ENCODE measurements around the gene ACVR1.

The ACVR1 gene
- long read RNA-seq, donor 1, transcript ACVR1-207 (11 exons, 2,861 nt): major isoform, 6 of 6 reads
- long read RNA-seq, donor 1, partial matches to known transcripts: 0 of 6 reads
- long read RNA-seq, donor 1, other reads (novel, unspliced or antisense): 0 of 6 reads
- long read RNA-seq, donor 2, partial matches to known transcripts: 0 of 2 reads
- long read RNA-seq, donor 2, other reads (novel, unspliced or antisense): 0 of 2 reads
- long read RNA-seq, donor 3, partial matches to known transcripts: 0 of 4 reads
- long read RNA-seq, donor 3, other reads (novel, unspliced or antisense): 0 of 4 reads
- long read RNA-seq, donor 4, partial matches to known transcripts: 6 of 9 reads
- long read RNA-seq, donor 4, other reads (novel, unspliced or antisense): 0 of 9 reads
- long read RNA-seq, donor 5, partial matches to known transcripts: 0 of 2 reads
- long read RNA-seq, donor 5, other reads (novel, unspliced or antisense): 0 of 2 reads
- long read RNA-seq, donor 6, partial matches to known transcripts: 6 of 9 reads
- long read RNA-seq, donor 6, other reads (novel, unspliced or antisense): 0 of 9 reads
- long read RNA-seq, donor 7, partial matches to known transcripts: 5 of 9 reads
- long read RNA-seq, donor 7, other reads (novel, unspliced or antisense): 0 of 9 reads
- long read RNA-seq, donor 8, transcript ACVR1-207 (11 exons, 2,861 nt): major isoform, 6 of 6 reads
- long read RNA-seq, donor 8, partial matches to known transcripts: 0 of 6 reads
- long read RNA-seq, donor 8, other reads (novel, unspliced or antisense): 0 of 6 reads

DNA sequence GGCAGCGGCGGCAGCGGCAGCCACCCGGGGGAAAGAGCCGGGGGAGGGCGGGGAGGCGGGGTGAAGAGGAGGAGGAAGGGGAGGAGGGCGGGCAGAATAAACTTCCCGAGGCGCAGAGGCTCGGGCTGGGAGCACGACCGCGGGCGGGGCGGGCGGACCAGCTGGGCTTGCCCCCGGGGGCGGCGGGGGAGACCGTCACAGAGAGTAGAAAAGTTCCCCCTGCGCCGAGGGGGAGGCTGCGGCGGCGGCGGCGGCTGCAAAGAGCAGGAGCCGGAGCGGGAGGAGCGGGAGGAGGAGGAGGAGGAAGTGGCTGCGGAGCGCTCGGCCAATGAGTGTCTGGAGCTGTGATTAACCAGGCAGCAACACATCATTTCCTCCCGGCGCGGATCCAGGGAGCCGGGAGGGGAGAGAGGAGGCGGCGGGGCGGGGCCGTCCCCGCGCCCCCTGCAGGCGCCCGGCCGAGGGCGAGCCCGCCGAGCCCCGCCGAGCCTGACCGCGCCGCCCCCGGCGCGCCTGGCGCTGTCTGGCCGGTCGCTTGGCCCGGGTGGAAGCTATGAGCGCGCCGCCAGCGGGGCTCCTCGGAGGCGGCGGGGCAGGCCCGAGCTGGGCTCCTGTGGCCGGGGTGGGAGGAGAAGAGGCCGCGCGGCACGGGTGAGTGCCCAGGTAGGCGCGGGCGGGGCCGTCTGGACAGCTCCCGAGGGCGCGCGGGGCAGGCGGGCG, at the start of gene ACVR1:
Gene ACVR1, minus strand, starts transcription at position 265 of the 720 bp plus-strand sequence. CDS start 76,837 bp downstream, outside the sequence.
- DNase-seq: peak; percentile 80

DNA sequence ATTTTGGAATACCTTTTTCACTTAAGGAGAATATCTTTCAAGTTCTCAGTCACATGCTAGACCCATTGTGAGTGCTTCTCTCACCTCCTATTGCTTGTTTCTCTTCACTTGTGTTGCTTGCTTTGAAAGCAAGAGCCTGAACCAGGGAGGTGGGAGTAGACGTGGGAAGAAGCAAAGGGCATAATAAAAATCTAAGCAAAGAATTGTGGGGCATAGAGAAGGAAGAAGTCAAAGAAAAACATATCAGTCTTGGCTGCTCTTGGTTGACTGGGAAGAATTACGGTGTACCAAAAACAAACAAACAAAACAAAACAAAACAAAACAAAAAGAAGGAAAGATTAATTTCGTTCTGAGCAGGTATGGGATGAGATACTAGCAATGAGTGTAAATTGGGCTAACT, 48.9 kb upstream of the ACVR1 start:
- no peak for DNase-seq

DNA sequence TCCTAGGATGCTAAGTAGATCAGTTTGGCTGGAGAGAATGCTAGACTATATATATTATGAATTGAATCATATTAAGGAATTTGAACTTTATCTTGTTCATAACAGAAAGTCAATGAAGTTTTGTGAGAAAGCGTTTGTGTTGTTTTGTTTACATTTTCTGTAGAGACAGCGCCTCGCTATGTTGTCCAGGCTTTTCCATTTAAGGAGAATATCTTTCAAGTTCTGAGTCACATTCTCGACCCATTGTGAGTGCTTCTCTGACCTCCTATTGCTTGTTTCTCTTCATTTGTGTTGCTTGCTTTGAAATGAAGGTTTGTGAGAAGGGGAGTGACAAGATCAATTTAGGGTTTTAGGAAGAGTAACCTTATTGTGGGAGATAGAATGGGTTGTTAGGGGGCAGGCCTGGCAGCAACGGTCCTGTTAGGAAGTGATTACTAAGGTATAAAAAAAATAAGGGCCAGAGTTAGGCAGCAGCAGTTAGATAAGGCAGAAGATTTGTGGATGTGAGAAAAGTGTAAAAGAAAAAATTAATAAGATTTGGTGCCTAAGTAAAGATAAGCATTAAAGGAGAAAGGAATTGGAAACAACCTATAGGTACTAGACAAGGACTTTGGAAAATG, 47.6 kb upstream of the ACVR1 start:
- no peak for DNase-seq

DNA sequence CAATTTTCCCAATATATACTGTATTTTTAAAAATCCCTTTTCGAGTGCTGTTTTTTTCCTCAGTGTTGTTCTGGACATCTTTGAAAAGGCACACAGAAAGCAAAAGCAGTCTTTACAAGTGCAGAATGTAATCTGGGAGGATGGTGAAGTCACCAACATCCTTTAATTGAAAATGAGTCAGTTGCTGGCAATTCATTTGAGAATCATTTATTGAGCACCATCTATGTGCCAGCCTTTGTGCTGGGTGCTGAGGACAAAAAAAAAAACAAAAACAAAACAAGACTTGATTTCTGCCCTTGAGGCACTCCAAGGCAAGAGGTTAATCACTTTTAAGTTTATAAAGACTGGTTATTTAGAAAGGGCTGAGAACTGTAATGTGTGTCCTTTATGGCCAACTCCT, 46.7 kb upstream of the ACVR1 start:
- DNase-seq: no peak

DNA sequence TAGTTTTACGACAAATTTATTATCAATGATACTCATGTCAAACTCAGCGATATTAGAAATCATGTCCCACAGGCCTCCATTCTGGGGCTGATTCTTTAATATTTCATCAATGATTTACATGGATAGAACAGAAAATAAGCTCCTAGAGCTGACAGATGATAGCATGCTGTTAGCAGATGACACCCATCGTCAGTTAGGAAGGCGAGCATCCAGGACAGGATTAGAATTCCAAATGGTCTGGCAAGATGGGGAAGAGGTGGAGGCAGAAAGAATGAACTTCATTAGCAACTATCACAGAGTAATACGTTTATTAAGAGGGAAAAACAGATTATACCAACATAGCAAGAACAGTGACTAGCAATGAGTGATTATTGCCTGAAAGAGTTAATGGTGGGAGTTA, 46.2 kb upstream of the ACVR1 start:
- no peak for DNase-seq

DNA sequence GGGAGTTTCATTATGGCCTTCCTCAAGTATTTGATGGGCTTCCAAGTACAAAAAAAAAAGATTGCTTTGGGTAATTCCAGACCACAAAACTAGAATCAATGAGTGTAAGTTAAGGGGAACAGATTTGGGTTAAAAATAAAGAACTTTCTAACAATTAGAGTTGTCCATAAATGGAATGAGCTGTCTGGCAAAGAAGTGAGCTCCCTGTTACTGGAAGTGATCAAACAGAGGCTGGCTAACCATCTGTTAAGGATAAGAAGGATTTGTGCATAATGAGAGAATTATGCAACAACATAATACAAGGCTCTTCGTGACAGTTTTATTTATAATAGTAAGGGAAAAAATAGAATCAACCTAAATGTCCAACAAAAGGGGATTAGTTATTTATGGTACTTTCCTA, 44.6 kb upstream of the ACVR1 start:
- DNase-seq: no peak

DNA sequence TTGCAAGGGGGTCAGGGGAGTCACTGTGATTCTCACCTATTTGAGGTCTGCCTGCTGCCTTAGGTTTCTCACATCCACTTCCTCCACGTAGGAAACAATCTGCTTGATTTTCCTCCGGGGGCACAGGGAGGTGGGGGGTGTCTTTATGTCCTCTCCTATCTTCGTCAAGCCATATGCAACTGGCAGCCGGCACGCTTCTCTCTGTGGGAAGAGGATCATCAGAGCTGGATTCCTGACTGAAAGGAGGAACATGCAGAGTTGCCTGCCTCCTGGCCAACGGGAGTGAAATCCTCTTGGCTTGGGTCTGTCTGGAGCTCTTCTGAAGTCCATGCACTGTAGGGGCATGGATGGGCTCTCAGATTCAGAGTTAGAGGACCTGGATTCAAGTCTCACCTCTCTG, 43.1 kb upstream of the ACVR1 start:
- no peak for DNase-seq

DNA sequence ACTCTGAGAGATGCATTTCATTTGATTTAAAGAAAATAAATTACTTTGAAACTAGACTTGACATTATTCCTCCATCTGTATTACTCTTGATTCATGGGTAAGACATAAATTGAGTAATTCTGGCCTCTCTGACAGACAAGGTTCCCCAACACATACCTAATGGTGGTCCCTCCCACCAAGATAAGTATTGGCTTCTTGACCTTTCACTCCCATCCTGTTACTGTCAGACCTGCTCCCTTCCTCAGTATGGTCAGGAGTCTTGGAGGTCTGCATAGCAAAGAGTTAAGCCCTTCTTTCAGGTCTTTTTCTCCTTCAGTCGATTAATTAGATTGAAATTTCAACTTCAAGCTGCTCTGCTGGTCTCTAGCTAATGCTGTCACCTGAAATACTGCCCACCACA, 42.2 kb upstream of the ACVR1 start:
- no peak for DNase-seq

DNA sequence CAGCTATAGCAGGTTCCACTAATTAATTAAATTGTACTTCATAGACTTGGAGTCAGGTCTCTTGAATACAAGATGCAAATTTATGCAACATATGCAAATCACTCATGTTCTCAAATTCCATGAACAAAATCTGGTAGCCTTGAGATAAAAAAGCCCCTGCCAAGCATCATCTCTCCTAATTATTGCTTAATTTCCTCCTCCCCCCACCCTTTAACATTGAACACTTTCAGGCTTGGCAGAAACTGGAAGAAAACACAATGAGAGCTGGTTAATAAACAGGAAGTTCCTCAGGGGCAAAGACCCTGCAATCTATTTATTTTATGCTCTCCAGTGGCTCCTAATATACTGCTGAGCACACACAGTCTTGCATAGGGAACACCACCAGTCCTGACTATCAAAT, 35.6 kb upstream of the ACVR1 start:
- DNase-seq: no peak

DNA sequence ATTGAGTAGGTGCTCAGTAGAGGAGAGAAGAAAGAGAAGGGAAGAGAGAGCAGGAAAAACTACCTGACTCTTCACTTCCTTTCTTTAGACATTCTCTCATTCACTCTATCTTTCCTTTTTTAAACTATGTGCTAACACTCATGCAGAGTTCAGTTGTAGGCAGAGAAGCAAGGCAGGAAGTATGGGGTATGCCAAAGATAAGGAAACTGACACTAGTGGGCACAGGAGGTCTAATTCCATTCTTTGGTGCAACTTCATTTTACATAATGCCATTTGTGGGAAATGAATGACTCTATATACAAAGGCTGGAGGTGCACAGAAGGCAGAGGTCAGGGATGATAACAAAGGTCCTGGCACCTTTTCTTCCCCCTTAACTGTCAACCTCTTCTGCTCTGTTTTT, 35.1 kb upstream of the ACVR1 start:
- DNase-seq: no peak

DNA sequence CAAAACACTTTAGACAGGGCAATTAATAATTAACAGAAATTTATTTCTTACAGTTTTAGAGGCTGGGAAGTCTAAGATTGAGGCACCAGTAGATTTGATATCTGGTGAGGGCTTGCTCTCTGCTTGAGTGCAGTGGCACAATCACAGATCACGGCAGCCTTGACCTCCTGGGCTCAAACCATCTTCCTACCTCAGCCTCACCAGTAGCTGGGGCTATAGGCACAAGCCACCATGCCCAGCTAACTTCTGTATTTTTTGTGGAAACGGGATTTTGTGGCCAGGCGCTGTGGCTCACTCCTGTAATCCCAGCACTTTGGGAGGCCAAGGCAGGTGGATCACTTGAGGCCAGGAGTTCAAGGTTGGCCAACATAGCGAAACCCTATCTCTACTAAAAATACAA, 29.0 kb upstream of the ACVR1 start:
- DNase-seq: no peak

DNA sequence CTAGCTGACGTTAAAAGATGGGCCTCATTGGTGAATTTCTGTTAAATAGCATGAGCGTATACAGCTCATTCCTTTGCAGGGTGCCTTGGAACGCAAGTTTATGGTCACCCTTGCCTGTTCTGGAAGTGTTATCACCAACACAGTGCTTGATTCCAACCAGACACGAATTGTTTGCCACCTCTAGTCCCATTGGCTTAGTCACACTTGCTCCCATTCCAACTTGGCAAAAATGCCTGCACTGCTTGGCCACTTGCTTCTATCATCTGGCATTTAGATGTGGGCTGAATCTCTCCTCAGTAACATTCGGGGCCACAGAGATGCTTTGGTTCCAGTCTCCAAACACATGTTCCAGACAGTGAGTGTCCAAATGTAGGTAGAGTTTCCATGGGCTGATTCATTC, 27.5 kb upstream of the ACVR1 start:
- no peak for DNase-seq

DNA sequence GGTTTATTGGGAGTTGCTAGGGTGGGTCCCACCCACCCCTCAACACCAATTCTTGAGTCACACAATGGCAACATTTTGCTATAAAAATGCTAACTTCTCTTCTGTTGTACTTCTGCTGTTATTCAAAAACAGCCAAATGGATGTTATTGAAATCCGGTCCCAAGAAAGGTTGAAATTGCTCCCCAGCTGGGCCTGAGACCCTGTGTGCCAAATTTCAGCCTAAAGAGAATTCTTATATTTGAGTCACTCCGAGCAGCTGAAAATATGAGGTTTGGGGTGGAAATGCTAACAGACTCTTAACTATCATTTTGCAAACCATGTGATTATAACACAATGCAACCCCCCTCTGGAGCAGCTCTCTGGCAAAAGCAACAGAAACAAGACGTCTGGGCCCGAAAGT, 27.0 kb upstream of the ACVR1 start:
- DNase-seq: no peak

DNA sequence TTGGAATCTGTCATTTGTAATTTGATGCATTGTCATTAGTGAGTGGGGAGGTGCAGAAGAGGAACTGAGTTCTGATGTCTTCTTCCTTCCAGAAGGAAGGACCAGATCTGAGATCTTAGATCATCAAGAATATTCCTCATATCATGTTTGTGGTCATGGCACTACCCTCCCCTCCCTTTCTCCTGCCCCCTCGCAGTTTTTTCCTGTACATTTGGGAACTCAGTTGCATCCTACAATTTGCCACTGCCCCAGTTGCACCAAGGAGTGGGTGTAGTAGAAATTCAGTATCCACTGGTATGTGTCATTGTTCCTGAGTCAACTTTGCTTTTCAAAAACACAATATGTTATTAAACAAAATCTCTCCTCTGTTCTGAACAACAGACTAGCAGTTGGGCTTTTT, 26.6 kb upstream of the ACVR1 start:
- no peak for DNase-seq

DNA sequence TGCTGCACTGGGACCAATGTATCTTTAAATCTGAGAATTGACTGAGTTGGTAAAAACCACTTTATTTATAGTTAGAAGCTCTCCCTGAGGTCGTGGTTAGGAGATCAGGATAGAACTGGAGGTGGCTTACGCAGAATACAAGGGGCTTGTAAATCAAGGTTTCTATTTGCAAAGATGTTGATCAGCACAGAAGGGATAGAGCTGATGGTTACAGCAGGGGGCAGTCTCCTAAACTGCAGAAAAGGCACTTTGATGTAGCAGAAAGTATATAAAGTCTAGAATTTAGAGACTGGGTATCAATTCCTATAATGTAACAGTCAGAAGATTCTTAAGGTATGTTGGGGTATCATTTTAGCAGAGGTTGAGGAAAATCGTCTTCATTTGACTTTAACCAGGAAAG, 25.2 kb upstream of the ACVR1 start:
- no peak for DNase-seq

DNA sequence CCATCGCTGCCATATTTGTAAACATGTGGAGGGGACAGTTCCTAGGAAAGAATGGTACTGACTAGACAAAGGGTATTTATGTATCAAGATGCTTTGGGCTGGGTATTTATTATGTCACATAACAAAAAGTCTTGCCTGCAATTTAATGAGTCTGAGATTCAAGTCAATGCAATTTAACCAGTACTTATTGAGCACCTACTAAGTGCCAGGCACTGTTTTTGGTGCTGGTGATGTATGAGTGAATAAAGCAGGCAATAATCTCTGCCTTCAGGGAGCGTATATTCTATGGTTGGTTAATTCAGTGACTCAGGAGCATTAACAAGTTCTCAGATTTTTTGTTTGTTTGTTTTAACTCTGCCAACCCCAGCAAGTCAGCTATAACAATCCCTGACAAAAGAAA, 24.6 kb upstream of the ACVR1 start:
- no peak for DNase-seq

DNA sequence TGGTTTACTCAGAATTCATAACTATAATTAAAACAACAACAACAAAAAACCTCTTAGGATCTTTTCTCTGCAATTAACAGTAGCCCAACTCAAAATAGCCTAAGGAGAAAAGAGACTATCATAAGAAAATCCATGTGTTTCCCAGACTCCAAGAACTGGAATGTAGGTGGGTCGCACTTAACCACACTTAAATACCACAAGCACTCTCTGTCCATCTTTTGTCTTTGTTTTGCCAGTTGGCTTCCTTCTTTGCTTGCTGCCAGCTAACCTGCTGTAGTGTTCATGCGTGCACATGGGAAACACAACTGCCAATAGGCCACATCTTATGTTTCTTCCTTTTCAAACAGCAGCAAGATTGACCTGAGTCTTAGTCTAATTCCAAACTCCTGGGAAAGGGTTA, 24.1 kb upstream of the ACVR1 start:
- DNase-seq: no peak

DNA sequence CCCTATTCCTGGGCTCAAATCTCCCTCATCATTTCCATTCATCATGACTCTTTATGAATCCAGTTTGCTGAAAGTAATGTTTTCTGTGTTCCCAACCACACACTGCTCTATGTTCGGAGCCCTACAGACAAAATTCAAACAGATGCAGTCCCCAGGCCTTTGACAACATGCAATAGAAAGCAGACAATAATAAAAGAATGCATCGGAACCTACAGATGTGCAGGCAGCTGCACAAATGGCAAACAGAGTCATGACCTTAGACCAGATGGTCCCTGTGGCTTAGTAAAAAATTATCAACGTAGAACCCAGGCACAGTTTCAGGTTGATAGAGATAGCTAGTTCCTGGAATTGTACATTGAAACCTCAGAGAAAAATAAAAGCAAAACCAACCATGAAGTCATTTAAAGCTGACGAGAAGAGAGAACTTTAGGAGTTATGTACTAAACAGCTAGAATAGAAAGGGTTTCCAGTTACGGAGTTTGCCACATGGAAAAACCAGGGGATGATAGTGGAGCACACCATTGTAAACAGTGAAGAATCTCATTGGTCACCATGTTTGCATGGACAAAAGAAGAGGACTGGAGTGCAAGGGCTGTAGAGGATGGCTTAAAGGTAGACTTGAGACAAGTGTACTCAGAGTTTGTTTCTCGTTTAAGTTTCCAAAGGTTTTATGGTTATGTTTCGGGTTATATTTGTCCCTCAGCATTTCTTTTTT, 23.2 kb upstream of the ACVR1 start:
- no peak for DNase-seq

DNA sequence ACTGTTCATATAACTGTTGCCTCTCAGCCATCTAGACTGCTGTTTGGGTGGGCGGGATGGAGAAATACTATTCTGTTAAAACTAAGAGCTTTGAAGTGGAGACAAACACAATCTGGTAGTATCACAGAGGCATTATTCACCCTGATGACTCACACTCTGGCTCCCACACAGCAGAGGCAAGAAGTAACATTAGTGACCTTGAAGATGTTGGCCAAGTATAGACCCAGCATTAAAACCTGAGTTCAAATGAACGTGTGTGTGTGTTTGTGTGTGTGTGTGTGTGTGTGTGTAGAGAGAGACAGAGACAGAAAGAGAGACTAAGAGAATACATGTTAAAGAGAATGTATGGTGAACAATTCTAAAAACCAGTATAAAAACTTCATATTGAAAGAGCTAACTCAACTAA, 22.5 kb upstream of the ACVR1 start:
- DNase-seq: no peak

DNA sequence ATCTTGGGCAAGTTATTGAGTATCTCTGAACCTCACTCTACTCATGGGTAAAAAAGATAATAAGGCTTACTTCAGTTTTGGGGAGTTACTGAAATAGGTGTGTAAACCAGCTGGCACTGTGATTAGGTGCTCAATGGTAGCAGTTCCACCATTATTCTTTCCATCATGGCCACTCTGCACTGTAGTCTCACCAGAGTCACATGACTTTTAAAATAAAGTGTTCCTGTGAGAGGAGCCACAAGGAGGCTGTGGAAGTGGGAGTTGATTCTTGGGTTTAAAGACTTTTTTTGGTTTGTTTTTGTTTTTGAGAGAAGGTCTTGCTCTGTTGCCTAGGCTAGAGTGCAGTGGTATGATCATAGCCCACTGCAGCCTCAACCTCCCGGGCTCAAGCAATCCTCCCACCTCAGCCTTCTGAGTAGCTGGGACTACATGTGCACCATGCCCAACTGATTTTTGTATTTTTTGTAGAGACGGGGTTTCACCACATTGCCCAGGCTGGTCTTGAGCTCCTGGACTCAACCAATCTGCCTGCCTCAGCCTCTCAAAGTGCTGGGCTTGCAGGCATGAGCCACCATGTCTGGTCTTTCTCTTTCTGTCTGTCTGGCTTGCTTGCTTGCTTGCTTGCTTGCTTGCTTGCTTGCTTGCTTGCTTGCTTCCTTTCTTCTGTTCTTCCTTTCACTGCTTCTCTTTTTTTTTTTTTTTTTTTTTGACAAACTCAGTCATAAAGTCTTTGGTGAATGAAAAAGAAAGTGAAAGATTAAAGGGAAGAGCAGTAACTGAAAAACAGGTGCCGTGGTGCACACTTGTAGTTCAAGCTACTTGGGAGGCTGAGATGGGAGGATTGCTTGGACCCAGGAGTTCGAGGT, 21.2 kb upstream of the ACVR1 start:
- DNase-seq: no peak

DNA sequence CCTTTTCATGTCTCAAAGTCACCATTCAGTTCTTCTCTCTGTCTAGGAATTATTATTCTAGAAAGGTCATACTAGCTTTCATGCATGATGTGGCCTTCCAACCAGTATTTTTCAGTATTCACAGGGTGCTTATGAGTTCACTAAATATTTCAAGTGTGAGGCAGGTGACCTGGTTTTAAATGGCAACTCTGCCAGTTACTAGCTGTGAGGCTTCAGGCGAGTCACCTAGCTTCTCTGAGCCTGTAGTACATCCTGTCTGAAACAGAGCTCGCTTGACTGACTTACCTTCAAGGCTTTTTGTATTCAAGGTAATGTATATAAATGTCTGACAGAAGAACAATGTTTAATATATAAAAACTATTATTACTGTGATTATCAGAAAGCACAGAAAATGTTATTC, 19.4 kb upstream of the ACVR1 start:
- DNase-seq: no peak

Measured in right kidney (tissue), 9 donors.